HepG2 (cell line): ENCODE data around the gene DPEP1. TPM values are rescaled to one million over a fixed set of nuclear protein-coding genes. Genes with fewer than 3 reads are reported as not detected.

ENCODE experiments used
- AKAP8 ChIP-seq: sonication (generic); formaldehyde crosslinking; IDR thresholded peaks from 2 replicates; pipeline ENCODE4 v1.5.1; 2020; ENCODE audit warnings: mild to moderate bottlenecking, missing genetic modification reagents
- ARID2 ChIP-seq: sonication (generic); formaldehyde crosslinking; IDR thresholded peaks from 2 replicates; pipeline ENCODE4 v1.8.1; 2022; ENCODE audit warnings: mild to moderate bottlenecking, missing genetic modification reagents, borderline replicate concordance
- BORCS8-MEF2B ChIP-seq: sonication (generic); formaldehyde crosslinking; IDR thresholded peaks from 2 replicates; pipeline ENCODE4 v1.8.0; 2022; ENCODE audit warnings: mild to moderate bottlenecking, missing genetic modification reagents
- BRCA1 ChIP-seq: sonication (generic); formaldehyde crosslinking; IDR thresholded peaks from 2 replicates; pipeline ENCODE4 v1.4.0; 2020; ENCODE audit warnings: missing genetic modification reagents
- KAT8 ChIP-seq: IDR thresholded peaks from 2 replicates; pipeline ENCODE4 v1.6.1; 2016; ENCODE audit warnings: missing genetic modification reagents, missing compliant biosample characterization
- KMT2A ChIP-seq: sonication (generic); formaldehyde crosslinking; IDR thresholded peaks from 2 replicates; pipeline ENCODE4 v1.4.0; 2020; ENCODE audit warnings: missing genetic modification reagents
- MED8 ChIP-seq: sonication (generic); formaldehyde crosslinking; IDR thresholded peaks from 2 replicates; pipeline ENCODE4 v1.8.1; 2023; ENCODE audit warnings: mild to moderate bottlenecking, missing genetic modification reagents; ENCODE audit not compliant: insufficient replicate concordance
- MXD4 ChIP-seq: IDR thresholded peaks from 2 replicates; pipeline ENCODE4 v1.6.1; 2016; ENCODE audit warnings: mild to moderate bottlenecking, missing biosample characterization, missing genetic modification reagents
- RNF2 ChIP-seq: fragments of 450-650 bp; conservative IDR thresholded peaks from 2 replicates; pipeline ENCODE4 v1.6.1; 2016; ENCODE audit warnings: low read depth
- SIN3A ChIP-seq: IDR thresholded peaks from 2 replicates; pipeline ENCODE4 v1.6.1; 2011; ENCODE audit warnings: low read depth, mild to moderate bottlenecking, control low read depth, low read length, borderline replicate concordance
- SMAD3 ChIP-seq: sonication (generic); formaldehyde crosslinking; IDR thresholded peaks from 2 replicates; pipeline ENCODE4 v1.4.0; 2020; ENCODE audit warnings: missing genetic modification reagents
- SP5 ChIP-seq: IDR thresholded peaks from 2 replicates; pipeline ENCODE4 v1.6.1; 2016; ENCODE audit warnings: low read depth, borderline replicate concordance
- TBX3 ChIP-seq: fragments of 450-650 bp; IDR thresholded peaks from 2 replicates; pipeline ENCODE4 v1.6.1; 2017; ENCODE audit warnings: antibody characterized with exemption, mild to moderate bottlenecking, inconsistent platforms, borderline replicate concordance
- ZMAT3 ChIP-seq: sonication (generic); formaldehyde crosslinking; conservative IDR thresholded peaks from 2 replicates; pipeline ENCODE4 v1.7.0; 2021; ENCODE audit warnings: missing genetic modification reagents
- ZNF556 ChIP-seq: sonication (generic); formaldehyde crosslinking; IDR thresholded peaks from 2 replicates; pipeline ENCODE4 v1.4.0; 2020; ENCODE audit warnings: mild to moderate bottlenecking, missing genetic modification reagents, borderline replicate concordance
- ZNF644 ChIP-seq: IDR thresholded peaks from 2 replicates; pipeline ENCODE4 v1.6.1; 2016; ENCODE audit warnings: low read depth
- ZNF660 ChIP-seq: sonication (generic); formaldehyde crosslinking; IDR thresholded peaks from 2 replicates; pipeline ENCODE4 v1.5.1; 2020; ENCODE audit warnings: mild to moderate bottlenecking, low read depth, missing genetic modification reagents, borderline replicate concordance
- ZNF781 ChIP-seq: sonication (generic); formaldehyde crosslinking; IDR thresholded peaks from 2 replicates; pipeline ENCODE4 v1.5.1; 2020; ENCODE audit warnings: borderline replicate concordance, mild to moderate bottlenecking, missing genetic modification reagents; ENCODE audit errors: not compliant biosample characterization
- polyA plus RNA-seq, 8 experiments: library from polyadenylated mRNA; depleted of rRNA in 3 of 8; stranded (reverse) in 7 of 8; unstranded in 1 of 8; fragments of >200 nt; fragmentation: Illumina TruSeq in 4 of 8; extraction: Trizol in 4 of 8; gene quantifications; 2 replicates each; pipeline versions ENCODE4 v1.2.1 to v1.2.3, GENCODE V29; 2011 to 2016; ENCODE audit warnings: low read depth in 4 of 8, missing spikeins in 1 of 8, mixed read lengths in 1 of 8; ENCODE audit not compliant: insufficient read depth in 1 of 8
- total RNA-seq, 5 experiments: library from RNA; depleted of rRNA; stranded (reverse); fragments of >200 nt; fragmentation: Illumina TruSeq; extraction: Trizol; gene quantifications; 2 replicates each; pipeline ENCODE4 v1.2.3, GENCODE V29; 2016; ENCODE audit warnings: low read depth in 1 of 5
- TF ChIP-seq, protein P1 (sequence below): sonication (generic); formaldehyde crosslinking; IDR thresholded peaks from 2 replicates; pipeline ENCODE4 v1.4.0; 2020; ENCODE audit warnings: missing genetic modification reagents, mild to moderate bottlenecking, borderline replicate concordance
- TF ChIP-seq, protein P2 (sequence below): sonication (generic); formaldehyde crosslinking; IDR thresholded peaks from 2 replicates; pipeline ENCODE4 v1.5.1; 2020; ENCODE audit warnings: mild to moderate bottlenecking, missing genetic modification reagents, moderate library complexity

The DPEP1 gene
- total and polyA plus RNA-seq, 2 of the 13 experiments (the other 11 are each of a cell fraction or from before 2014, with no cell fraction given), result 37.6 to 52.2 TPM

DNA sequence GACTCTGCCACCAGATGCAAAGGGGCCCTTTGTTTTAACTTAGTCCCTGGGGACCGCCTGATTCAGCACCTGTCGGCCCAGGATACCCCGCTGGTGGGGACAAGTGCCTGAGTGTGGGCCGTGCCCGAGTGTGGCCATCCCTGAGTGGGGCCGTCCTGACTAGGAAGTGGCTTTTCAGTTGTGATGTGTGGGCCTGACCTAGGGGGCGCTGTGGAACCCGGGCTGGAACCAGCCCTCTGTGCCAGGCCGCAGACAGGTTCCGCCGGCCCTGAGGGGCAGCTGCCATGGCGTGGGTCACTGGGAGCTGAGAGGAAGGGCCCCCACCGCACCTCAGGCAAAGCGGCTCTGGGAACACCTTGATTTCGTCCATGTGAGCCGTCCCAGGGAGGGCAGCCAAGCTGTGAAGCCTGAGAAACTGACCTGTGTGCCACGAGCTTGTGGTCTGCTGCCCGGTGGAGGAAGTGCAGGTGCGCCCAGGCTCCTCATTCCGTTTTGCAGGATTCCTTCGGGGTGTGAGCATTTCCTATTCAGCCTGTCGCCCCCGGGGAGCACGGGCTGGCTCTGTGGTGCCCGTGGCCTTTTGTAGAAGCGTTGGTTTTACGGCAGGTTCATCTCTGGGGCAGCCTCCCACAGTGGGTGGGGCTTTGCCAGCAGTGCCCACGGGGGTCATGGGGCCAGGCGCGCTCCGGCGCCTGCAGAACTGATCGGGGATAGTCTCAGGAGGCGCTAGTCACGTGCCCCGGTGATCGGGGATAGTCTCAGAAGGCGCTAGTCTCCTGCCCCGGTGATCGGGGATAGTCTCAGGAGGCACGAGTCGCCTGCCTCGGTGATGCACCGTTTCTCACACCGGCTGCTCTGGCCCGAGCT is 47.7 kb upstream of the DPEP1 start (continued):
- TF ChIP-seq, protein P1, sequence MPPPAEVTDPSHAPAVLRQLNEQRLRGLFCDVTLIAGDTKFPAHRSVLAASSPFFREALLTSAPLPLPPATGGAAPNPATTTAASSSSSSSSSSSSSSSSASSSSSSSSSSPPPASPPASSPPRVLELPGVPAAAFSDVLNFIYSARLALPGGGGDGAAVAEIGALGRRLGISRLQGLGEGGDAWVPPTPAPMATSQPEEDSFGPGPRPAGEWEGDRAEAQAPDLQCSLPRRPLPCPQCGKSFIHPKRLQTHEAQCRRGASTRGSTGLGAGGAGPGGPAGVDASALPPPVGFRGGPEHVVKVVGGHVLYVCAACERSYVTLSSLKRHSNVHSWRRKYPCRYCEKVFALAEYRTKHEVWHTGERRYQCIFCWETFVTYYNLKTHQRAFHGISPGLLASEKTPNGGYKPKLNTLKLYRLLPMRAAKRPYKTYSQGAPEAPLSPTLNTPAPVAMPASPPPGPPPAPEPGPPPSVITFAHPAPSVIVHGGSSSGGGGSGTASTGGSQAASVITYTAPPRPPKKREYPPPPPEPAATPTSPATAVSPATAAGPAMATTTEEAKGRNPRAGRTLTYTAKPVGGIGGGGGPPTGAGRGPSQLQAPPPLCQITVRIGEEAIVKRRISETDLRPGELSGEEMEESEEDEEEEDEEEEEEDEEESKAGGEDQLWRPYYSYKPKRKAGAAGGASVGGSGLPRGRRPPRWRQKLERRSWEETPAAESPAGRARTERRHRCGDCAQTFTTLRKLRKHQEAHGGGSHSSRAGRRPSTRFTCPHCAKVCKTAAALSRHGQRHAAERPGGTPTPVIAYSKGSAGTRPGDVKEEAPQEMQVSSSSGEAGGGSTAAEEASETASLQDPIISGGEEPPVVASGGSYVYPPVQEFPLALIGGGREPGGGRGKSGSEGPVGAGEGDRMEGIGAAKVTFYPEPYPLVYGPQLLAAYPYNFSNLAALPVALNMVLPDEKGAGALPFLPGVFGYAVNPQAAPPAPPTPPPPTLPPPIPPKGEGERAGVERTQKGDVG (CRISPR knock-in tag), result peak; percentile 76; the same call in 1 of the 2 replicates
- TF ChIP-seq ARID2 (CRISPR knock-in tag) (peak; percentile 39; the same call in 1 of the 2 replicates), ZMAT3 (CRISPR knock-in tag) (peak; percentile 24; the same call in 1 of the 2 replicates), ZNF781 (CRISPR knock-in tag) (no peak), ZNF660 (CRISPR knock-in tag) (no peak), TBX3 (no peak), KMT2A (CRISPR knock-in tag) (0 out of 2 replicates have a peak, but pooled peaks have one; percentile 44), SP5 (CRISPR knock-in tag) (no peak), MXD4 (0 out of 2 replicates have a peak, but pooled peaks have one; percentile 8), SMAD3 (no peak), ZNF556 (no peak), BRCA1 (no peak; the same call in 1 of the 2 replicates), SIN3A (no peak), KAT8 (CRISPR knock-in tag) (peak; percentile 48), RNF2 (0 out of 2 replicates have a peak, but pooled peaks have one; percentile 34), MED8 (peak; percentile 8), AKAP8 (CRISPR knock-in tag) (peak; percentile 100), BORCS8-MEF2B (CRISPR knock-in tag) (peak; percentile 11), ZNF644 (no peak)
- TF ChIP-seq, protein P2, sequence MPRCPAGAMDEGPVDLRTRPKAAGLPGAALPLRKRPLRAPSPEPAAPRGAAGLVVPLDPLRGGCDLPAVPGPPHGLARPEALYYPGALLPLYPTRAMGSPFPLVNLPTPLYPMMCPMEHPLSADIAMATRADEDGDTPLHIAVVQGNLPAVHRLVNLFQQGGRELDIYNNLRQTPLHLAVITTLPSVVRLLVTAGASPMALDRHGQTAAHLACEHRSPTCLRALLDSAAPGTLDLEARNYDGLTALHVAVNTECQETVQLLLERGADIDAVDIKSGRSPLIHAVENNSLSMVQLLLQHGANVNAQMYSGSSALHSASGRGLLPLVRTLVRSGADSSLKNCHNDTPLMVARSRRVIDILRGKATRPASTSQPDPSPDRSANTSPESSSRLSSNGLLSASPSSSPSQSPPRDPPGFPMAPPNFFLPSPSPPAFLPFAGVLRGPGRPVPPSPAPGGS, result peak; percentile 54; the same call in 1 of the 2 replicates
